LNCaP clone FGC (cell line): ENCODE measurements around the gene NUDT9.
A peak's percentile ranks its signal among the peaks of the same experiment; 100 is the strongest.
"Not testable (repeated sequence)": the region's sequence is repeated elsewhere in the genome, so short reads cannot be mapped to it uniquely, and the experiment has no call there.

Experiments
- DNase-seq: peaks from one replicate; pipeline ENCODE4 v3.0.0-alpha.2; 2011; ENCODE audit warnings: low read depth
- H3K4me3 ChIP-seq: 2 replicates; pipeline ENCODE4 v1.5.1; 2011; ENCODE audit warnings: mild to moderate bottlenecking, low read depth, low read length, control low read depth
- TF ChIP-seq, protein P1 (sequence below): IDR thresholded peaks from 2 replicates; pipeline ENCODE4 v1.5.1; 2012; ENCODE audit warnings: mild to moderate bottlenecking; ENCODE audit not compliant: control insufficient read depth, insufficient read depth; ENCODE audit errors: extremely low read depth

Gene NUDT9

GRCh38 chr4:87465739-87466366, 43.5 kb downstream of the NUDT9 start:
- TF ChIP-seq, protein P1, sequence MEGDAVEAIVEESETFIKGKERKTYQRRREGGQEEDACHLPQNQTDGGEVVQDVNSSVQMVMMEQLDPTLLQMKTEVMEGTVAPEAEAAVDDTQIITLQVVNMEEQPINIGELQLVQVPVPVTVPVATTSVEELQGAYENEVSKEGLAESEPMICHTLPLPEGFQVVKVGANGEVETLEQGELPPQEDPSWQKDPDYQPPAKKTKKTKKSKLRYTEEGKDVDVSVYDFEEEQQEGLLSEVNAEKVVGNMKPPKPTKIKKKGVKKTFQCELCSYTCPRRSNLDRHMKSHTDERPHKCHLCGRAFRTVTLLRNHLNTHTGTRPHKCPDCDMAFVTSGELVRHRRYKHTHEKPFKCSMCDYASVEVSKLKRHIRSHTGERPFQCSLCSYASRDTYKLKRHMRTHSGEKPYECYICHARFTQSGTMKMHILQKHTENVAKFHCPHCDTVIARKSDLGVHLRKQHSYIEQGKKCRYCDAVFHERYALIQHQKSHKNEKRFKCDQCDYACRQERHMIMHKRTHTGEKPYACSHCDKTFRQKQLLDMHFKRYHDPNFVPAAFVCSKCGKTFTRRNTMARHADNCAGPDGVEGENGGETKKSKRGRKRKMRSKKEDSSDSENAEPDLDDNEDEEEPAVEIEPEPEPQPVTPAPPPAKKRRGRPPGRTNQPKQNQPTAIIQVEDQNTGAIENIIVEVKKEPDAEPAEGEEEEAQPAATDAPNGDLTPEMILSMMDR = peak; percentile 57
- DNase-seq = peak; percentile 40
- no peak overlapping the region for H3K4me3 ChIP-seq

DNA sequence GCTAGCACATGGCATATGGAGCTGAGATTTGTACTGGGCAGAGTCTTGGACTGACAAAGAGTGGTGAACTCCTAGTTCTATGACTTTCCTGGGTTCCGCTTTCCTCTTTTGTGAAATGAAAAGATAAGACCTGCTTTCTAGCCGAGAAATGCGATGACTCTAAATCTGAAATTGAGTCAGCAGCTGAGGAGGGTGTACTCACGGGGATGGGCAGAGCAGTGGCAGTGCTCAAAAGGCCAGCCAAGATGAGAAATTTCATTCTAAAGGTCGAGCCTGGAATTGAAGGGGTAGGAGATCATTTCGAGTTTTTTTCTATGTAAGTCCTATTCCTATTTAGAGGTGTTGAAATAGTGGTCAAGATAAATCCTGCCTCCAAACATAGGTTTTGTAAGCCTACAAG, 47.0 kb downstream of the NUDT9 start:
- DNase-seq = no peak

GRCh38 chr4:87476934-87477333, 54.6 kb downstream of the NUDT9 start:
- TF ChIP-seq, protein P1 = no peak
- no peak overlapping the region for H3K4me3 ChIP-seq
- DNase-seq = no peak

More for the DNA sequence above, 47.0 kb downstream of the NUDT9 start:
- H3K4me3 ChIP-seq = no peak overlapping the region
- TF ChIP-seq, protein P1 = no peak

GRCh38 chr4:87478732-87479250, 56.4 kb downstream of the NUDT9 start:
- no peak overlapping the region for H3K4me3 ChIP-seq
- TF ChIP-seq, protein P1 = no peak
- DNase-seq = no peak

GRCh38 chr4:87481377-87481776, 59.0 kb downstream of the NUDT9 start:
- TF ChIP-seq, protein P1 = no peak
- DNase-seq = no peak
- no peak overlapping the region for H3K4me3 ChIP-seq

GRCh38 chr4:87483247-87483646, 60.9 kb downstream of the NUDT9 start:
- not testable (repeated sequence) for H3K4me3 ChIP-seq, DNase-seq

DNA sequence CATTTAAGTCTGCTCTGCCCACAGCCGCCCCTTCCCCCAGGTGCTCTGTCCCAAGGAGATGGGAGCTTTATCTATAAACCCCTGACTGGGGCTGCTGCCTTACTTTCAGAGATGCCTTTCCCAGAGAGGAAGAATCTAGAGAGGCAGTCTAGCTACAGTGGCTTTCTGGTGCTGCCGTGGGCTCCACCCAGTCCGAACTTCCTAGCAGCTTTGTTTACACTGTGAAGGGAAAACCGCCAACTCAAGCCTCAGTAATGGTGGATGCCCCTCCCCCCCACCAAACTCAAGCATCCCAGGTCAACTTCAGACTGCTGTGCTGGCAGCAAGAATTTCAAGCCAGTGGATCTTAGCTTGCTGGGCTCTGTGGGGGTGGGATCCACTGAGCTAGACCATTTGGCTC, 66.3 kb downstream of the NUDT9 start:
- DNase-seq = peak; percentile 10

DNA sequence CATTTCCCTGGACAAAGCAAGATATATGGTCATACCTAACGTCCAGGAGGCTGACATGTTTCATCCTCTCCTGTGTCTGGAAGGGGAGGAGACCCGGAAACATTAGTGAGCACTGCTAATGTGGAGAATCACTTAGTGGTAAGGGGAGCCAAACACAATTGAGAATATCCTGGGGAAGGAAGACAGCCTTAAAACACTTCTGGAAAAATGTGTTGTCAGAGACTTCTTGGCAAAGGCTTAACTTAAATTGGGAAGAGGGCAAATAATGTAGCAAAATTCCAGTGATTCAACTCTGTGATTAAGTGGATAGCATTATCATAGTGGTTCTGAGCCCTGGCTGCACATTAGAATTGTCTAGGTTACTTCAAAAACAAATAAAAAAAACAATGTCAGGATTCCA, 67.3 kb downstream of the NUDT9 start:
- TF ChIP-seq, protein P1 = no peak
- DNase-seq = no peak
- no peak overlapping the region for H3K4me3 ChIP-seq

More for the DNA sequence above, 66.3 kb downstream of the NUDT9 start:
- H3K4me3 ChIP-seq = not testable (repeated sequence)
